Stimulated activated naive CD8-positive, alpha-beta T cell treated with anti-CD3 and anti-CD28 coated beads, Interleukin-15, Interleukin-2, amounts not matched to agents 100 ng/mL and 50 ng/mL, for 24 hours (primary cell): Measurements from ENCODE around the gene CCDC80.

Source experiments
- H3K27ac Mint-ChIP-seq: one replicate; pipeline ENCODE4 v1.8.0; 2021; ENCODE audit warnings: mild to moderate bottlenecking, mixed read lengths
- H3K27me3 Mint-ChIP-seq: one replicate; pipeline ENCODE4 v1.8.0; 2021; ENCODE audit warnings: mixed read lengths
- H3K36me3 Mint-ChIP-seq: one replicate; pipeline ENCODE4 v1.8.0; 2021; ENCODE audit warnings: low read depth, mixed read lengths
- H3K4me1 Mint-ChIP-seq: one replicate; pipeline ENCODE4 v1.8.0; 2021; ENCODE audit warnings: low read depth, mixed read lengths
- H3K4me3 Mint-ChIP-seq: one replicate; pipeline ENCODE4 v1.8.0; 2021; ENCODE audit warnings: mild to moderate bottlenecking, mixed read lengths
- H3K9me3 Mint-ChIP-seq: one replicate; pipeline ENCODE4 v1.8.0; 2021; ENCODE audit warnings: mixed read lengths

The CCDC80 gene

DNA sequence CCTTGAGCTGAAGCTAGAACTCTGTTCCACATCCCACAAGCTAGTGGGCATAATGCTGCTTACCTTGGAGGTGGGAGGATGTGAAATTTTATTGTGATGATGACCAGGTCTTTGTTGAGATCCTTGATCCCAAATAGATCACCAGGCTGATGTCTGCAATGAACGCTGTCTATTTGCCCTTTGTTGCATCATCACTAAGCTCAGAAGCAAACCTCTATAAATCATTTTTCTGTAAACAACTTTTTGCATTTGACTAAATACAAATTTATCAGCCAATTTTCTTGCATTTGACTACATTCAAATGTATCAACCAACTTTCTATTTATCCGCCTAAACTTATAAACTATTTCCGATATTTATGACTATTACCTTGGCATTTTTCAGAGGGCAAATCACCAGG, 9.7 kb downstream of the CCDC80 start:
- no peak overlapping the region for H3K27ac Mint-ChIP-seq
- H3K4me1 Mint-ChIP-seq = peaks cover 14% of the 10 kb centered on the region
- H3K9me3 Mint-ChIP-seq = no peaks in the 10 kb centered on the region
- H3K36me3 Mint-ChIP-seq = no peaks in the 10 kb centered on the region
- no peak overlapping the region for H3K4me3 Mint-ChIP-seq
- no peaks in the 10 kb centered on the region for H3K27me3 Mint-ChIP-seq

DNA sequence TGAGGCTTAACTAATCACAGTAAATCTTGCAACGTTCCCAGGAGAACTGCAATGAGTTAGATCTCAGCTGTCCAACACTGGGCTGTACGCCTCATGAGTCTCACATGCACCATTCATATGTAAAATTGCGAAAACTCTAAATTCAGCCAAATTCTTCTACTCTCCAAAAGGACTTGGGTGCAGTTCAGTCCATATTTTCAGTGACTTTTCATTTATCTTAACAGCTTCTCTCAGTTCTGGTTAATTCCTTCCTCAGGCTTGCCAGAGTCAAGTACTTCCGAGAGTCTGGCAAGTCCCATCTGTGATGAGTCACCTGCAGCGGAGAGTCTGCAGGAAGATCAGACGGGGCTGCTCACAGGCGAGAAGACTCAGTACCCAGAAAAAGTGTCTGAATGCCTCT, 11.5 kb downstream of the CCDC80 start:
- Mint-ChIP-seq H3K27ac (no peak overlapping the region), H3K4me1 (peaks cover 5% of the 10 kb centered on the region), H3K9me3 (no peaks in the 10 kb centered on the region), H3K36me3 (no peaks in the 10 kb centered on the region), H3K27me3 (no peaks in the 10 kb centered on the region), H3K4me3 (no peak overlapping the region)

DNA sequence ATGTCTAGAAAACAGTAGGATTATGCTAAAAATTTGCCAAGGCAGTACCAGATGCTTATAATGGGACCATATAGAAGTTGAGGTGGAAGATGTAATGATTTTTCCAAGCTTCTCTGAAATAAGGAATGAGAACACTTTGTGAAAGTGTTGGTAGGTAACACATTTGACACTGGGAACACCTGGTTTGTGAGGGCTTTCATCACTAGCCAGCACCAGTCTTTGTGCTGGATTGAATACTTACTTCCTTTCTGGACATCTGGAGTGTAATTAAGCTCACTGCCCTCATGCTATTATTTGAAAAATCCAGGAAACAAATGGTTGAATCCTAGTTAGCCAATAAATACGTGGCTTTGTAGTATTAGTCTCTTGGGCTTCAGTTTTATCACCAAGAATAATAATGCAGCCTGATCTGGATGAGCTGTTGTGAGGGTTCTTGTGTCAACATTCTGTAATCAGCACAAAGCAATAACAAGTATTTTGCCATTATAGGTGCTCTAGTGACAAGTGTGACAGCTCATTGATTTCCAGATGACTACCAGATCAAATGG, 12.9 kb downstream of the CCDC80 start:
- Mint-ChIP-seq H3K36me3 (no peaks in the 10 kb centered on the region), H3K27ac (no peak overlapping the region), H3K9me3 (no peaks in the 10 kb centered on the region), H3K4me3 (no peak overlapping the region), H3K27me3 (peaks cover 8% of the 10 kb centered on the region), H3K4me1 (peaks cover 5% of the 10 kb centered on the region)

DNA sequence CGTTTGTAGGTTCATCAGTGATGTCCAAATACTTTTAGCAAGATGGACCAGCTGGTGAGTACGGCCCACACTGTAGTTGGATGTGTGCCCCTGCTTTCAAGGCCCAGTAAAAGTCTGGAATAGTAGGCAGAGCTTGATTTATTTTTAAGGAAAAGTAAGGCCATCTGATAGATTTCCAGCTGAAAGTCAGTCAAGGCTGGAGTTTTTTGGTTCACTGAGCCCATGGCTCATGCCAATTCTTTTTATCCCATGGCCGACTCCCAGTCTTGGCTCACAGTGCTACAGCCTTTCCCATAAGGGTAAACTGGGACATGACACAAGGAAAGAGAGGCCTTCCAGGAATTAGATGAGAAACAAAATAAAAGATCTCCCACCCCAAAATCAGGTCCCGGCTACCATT, 13.5 kb downstream of the CCDC80 start:
- H3K27ac Mint-ChIP-seq = no peak overlapping the region
- no peaks in the 10 kb centered on the region for H3K36me3 Mint-ChIP-seq
- no peak overlapping the region for H3K4me3 Mint-ChIP-seq
- no peaks in the 10 kb centered on the region for H3K9me3 Mint-ChIP-seq
- peaks cover 8% of the 10 kb centered on the region for H3K27me3 Mint-ChIP-seq
- peaks cover 5% of the 10 kb centered on the region for H3K4me1 Mint-ChIP-seq

DNA sequence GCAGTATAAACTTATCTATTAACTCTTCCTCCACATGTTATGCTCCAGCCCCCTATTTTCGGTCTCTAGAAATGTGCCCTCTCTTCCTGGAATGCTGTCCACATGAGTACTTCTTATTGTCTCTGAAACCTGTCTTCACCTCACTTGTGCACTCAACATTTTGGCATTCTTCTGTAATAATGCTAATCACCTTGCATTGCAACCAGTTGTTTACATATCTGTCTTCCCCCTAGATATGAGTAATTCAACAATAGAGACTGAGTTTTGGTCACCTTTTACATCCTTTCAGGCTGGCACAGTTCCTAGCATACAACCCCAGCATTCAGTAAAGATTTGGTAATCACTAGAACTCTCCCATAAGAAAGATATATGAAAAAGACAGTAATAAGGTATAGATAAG, 17.2 kb downstream of the CCDC80 start:
- H3K9me3 Mint-ChIP-seq = no peaks in the 10 kb centered on the region
- no peaks in the 10 kb centered on the region for H3K36me3 Mint-ChIP-seq
- H3K4me1 Mint-ChIP-seq = no peaks in the 10 kb centered on the region
- no peak overlapping the region for H3K27ac Mint-ChIP-seq
- H3K4me3 Mint-ChIP-seq = no peak overlapping the region
- peaks cover 8% of the 10 kb centered on the region for H3K27me3 Mint-ChIP-seq

DNA sequence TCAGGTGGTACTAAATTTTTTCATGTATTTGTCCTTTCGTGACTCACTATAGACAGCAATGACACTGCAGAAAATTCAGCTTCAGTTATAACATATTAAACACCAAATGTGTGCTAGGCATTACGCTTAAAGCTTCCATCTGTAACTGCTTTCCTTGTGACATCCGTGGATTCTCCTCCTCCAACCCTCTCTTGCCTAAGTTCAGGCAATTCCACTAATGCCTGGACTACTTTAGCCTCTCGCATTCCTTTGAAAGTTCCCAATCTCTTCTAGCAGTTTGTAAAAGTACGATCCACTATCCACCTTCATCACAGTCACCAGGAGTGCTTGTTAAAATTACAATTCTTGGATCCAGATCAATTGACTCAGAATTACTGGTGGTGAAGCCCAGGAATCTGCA, 17.7 kb downstream of the CCDC80 start:
- H3K9me3 Mint-ChIP-seq = no peaks in the 10 kb centered on the region
- no peak overlapping the region for H3K4me3 Mint-ChIP-seq
- H3K36me3 Mint-ChIP-seq = no peaks in the 10 kb centered on the region
- no peaks in the 10 kb centered on the region for H3K4me1 Mint-ChIP-seq
- H3K27me3 Mint-ChIP-seq = peaks cover 8% of the 10 kb centered on the region
- no peak overlapping the region for H3K27ac Mint-ChIP-seq

DNA sequence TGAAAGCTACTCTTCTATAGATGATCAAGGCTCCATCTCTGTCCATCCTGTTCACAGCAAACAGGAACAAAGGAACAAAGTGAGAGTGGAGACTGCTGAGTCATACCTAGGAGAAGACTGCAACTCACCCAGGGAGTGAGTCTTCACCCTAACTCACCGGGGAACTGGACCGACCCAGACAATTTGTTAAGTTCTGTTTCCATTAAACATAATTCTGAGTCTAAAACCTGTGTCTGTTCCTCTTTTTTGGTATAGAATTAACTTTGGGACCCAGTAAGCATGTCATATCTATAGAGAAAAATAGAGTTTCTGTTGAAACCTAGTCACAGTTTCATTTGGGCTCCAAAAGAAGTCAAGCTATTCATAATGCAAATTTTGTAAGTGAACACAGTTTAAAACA, 21.6 kb downstream of the CCDC80 start:
- Mint-ChIP-seq H3K4me1 (no peaks in the 10 kb centered on the region), H3K4me3 (no peak overlapping the region), H3K36me3 (no peaks in the 10 kb centered on the region), H3K27ac (no peak overlapping the region), H3K27me3 (peaks cover 8% of the 10 kb centered on the region), H3K9me3 (no peaks in the 10 kb centered on the region)

DNA sequence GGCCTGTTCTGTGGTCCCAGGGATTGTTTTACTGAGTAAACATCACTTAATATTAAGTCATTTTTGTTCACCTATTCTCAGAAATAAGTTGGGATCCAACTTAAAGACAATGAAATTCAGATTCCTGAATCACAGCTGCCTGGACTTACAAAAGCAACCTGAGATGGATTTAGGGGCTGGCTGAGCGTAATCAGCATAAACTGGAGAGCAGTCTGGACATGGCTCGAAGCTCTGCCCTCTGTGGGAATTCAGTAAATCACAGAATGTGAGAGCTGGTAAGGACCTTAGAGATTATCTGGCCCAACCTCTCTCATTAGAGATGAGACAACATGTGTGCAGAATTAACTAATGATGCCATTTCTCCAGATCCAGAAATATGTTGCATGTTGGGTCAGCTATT, 23.7 kb downstream of the CCDC80 start:
- Mint-ChIP-seq H3K9me3 (no peaks in the 10 kb centered on the region), H3K36me3 (no peaks in the 10 kb centered on the region), H3K27ac (no peak overlapping the region), H3K27me3 (no peaks in the 10 kb centered on the region), H3K4me1 (no peaks in the 10 kb centered on the region), H3K4me3 (no peak overlapping the region)

DNA sequence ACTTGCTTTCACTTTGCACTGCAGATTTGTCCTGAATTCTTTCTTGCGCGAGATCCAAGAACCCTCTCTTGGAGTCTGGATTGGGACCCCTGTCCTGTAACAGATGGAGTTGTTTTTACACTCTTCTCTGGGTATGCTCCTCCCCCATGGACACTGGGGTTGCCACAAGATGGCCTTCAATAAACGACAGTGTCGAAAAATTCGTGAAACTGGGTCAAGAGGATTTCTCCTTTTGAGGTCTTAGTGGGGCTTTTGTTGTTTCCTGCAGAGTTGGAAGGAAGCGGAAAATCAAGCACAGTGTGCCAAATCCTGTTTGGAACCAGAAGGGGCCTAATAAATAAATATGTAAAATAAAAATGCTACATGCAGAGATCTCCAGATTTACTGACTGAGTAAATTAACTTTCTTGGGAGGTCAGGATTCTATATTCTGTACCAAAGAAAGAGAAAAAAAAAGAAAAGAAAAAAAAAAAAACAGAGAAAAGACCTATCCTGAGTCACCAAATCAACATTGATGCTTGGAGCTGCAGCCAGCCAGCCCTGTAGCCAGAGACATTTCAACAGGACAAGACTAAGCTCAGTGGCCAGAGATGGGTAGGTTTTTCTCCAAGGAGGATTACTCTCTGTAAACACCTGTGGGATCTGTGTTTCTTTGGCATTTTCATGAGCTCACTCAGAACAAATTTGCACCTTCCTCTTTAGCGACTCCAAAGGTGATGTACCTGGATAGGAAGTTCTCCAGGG, 24.8 kb downstream of the CCDC80 start:
- Mint-ChIP-seq H3K27me3 (no peaks in the 10 kb centered on the region), H3K36me3 (no peaks in the 10 kb centered on the region), H3K4me1 (no peaks in the 10 kb centered on the region), H3K27ac (no peak overlapping the region), H3K9me3 (no peaks in the 10 kb centered on the region), H3K4me3 (no peak overlapping the region)

DNA sequence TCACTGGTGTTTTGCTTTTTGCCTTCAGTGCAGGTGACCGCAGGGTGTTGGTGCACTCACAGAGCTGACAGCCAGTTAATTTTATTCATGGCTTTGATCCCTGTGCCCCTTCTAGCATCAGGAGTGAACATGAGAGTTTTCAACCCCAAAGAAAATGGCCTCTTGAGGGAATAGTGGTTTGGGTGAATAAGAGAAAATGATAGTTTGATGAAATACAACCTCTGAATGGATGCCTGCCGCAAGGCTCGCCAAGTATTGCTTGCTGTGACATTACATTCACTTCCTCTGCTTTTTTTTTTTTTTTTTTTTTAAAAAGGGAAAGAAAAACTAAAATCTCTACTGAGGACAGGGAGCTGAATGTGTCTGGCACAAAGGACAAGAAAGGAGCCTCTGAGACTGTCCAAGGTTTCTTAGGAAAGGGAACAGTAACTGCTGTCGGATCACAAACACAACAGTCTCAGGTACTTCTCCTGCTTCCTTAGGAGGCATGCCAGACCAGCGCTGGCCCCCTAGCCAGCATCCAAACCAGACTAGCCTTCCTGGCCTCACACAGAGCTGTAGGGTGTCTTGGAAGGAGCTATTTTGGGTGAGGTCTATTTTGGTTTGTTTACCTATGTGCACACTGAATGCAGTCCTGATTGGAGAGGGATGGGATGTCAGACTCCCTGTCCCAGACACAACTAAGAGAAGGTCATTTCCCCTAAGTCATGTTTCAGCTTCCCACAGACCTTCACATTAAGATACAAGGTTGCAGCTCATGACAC, 29.0 kb downstream of the CCDC80 start:
- H3K9me3 Mint-ChIP-seq = no peaks in the 10 kb centered on the region
- no peaks in the 10 kb centered on the region for H3K36me3 Mint-ChIP-seq
- H3K27ac Mint-ChIP-seq = no peak overlapping the region
- H3K27me3 Mint-ChIP-seq = peaks cover 10% of the 10 kb centered on the region
- H3K4me3 Mint-ChIP-seq = no peak overlapping the region
- no peaks in the 10 kb centered on the region for H3K4me1 Mint-ChIP-seq

DNA sequence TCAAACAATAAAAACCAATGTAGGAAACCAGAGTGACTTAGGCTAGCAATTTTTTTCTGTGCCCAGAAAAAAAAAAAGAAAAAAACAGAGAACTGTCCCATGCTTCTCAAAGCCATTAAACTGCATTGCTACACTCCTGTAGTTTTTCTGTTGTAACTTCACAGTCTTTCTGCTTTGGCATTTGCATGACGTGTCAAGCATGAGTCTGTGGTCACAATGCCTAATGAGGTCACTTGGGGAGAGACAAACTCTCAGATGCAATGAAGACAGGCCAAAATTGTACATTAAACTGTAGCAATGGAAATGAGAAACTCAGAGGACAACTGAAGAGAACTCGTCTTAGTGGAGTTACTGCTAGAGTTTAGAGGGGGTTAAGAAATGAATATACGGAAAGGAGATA, 30.8 kb downstream of the CCDC80 start:
- no peak overlapping the region for H3K27ac Mint-ChIP-seq

DNA sequence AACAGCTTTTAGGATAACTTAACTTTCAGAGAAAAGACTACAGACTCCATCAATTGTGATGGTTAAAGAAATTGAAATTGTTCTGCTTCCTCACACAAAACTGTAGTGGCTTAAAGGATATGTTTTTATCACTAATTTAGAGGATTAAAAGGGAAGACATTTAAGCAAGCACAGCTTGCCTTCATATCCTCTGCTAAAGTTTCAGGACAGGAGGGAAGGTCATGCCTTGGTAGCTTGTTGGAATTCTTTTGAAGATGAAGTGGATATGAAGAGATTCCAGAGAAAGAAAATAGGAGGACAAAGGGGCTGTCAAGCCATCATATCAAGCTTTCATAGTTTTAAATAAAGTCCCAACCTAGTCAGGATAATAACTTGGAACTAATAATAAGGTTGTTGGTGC, 33.1 kb downstream of the CCDC80 start:
- H3K36me3 Mint-ChIP-seq = no peaks in the 10 kb centered on the region
- no peak overlapping the region for H3K4me3 Mint-ChIP-seq
- no peak overlapping the region for H3K27ac Mint-ChIP-seq
- peaks cover 6% of the 10 kb centered on the region for H3K4me1 Mint-ChIP-seq
- peaks cover 11% of the 10 kb centered on the region for H3K27me3 Mint-ChIP-seq
- no peaks in the 10 kb centered on the region for H3K9me3 Mint-ChIP-seq

More for the DNA sequence above, 30.8 kb downstream of the CCDC80 start:
- Mint-ChIP-seq H3K4me3 (no peak overlapping the region), H3K4me1 (no peaks in the 10 kb centered on the region), H3K36me3 (no peaks in the 10 kb centered on the region), H3K9me3 (no peaks in the 10 kb centered on the region), H3K27me3 (peaks cover 11% of the 10 kb centered on the region)

DNA sequence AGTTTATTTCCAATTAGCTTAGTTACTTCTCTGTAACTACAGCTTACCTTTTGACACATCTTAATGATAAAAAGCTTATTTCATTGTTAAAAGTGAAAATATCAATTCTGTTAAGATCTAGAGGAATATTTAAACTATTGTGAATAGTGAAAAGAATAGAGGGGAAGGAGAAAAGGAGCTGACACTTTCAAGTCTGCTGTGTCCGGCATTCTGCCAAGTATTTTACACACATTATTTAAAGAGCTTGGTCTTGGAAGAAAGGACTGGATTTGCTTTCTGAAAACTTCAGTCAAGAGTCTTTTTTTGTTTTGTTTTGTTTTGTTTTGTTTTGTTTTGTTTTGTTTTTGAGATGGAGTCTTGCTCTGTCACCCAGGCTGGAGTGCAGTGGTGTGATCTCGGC, 34.8 kb downstream of the CCDC80 start:
- Mint-ChIP-seq H3K4me1 (peaks cover 16% of the 10 kb centered on the region), H3K27ac (no peak overlapping the region), H3K4me3 (no peak overlapping the region), H3K27me3 (peaks cover 11% of the 10 kb centered on the region), H3K9me3 (no peaks in the 10 kb centered on the region), H3K36me3 (no peaks in the 10 kb centered on the region)

DNA sequence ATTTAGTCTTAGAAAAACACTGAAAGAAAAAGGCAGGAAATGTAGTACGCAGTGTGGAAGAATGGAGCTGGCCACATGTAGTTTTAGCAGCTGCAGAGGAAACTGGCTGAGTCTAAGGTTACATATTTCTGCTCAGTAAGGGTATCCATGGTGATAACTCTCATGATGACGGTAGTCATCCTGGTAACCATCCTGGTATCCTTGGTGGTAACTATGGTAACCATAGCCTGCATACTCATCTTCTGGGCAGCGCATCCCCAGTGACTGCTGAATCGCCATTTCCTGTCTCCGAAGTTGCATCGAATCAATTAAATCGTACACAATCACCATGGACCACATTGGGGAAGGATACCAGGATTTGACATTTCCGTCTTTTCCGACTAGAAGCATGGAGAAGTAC, 35.7 kb downstream of the CCDC80 start:
- no peaks in the 10 kb centered on the region for H3K36me3 Mint-ChIP-seq
- H3K27ac Mint-ChIP-seq = no peak overlapping the region
- no peak overlapping the region for H3K4me3 Mint-ChIP-seq
- H3K27me3 Mint-ChIP-seq = peaks cover 11% of the 10 kb centered on the region
- no peaks in the 10 kb centered on the region for H3K9me3 Mint-ChIP-seq
- H3K4me1 Mint-ChIP-seq = peaks cover 16% of the 10 kb centered on the region

DNA sequence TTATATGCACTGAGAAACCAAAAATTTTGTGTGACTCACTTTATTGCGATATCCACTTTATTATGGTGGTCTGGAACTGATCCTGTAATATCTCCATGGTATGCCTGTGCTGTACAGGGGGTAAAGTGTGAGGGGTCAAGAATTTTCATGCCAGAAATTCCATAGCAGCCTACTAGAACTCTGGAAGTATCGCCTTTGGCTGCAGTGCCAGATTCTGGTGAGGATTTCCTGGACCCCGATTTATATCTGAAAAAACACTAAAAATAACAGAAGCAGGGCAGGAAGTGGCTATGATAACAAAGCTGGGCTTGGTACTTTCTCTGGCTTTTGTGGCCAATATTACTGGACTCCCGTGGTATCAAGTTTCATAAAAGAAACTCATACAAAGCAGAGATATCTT, 36.4 kb downstream of the CCDC80 start:
- peaks cover 16% of the 10 kb centered on the region for H3K4me1 Mint-ChIP-seq
- H3K27me3 Mint-ChIP-seq = peaks cover 11% of the 10 kb centered on the region
- H3K27ac Mint-ChIP-seq = no peak overlapping the region
- H3K36me3 Mint-ChIP-seq = no peaks in the 10 kb centered on the region
- no peaks in the 10 kb centered on the region for H3K9me3 Mint-ChIP-seq
- no peak overlapping the region for H3K4me3 Mint-ChIP-seq
